ENCODE data around the gene ESRP2.
A peak's percentile ranks its signal among the peaks of the same experiment; 100 is the strongest.

ESRP2 gene

GRCh38 chr16:68257906-68258800 is 22.2 kb upstream of the ESRP2 start:
- no peak overlapping the region for H3K4me3 ChIP-seq (ENCODE audit: low read depth, low read length)
- TF ChIP-seq MYC (IDR thresholded peaks at IDR 0.05; ENCODE audit: low read depth, low read length) (no peak), MAX (IDR thresholded peaks at IDR 0.05; ENCODE audit: low read depth, low read length) (no peak), CTCF (IDR thresholded peaks at IDR 0.05; ENCODE audit: low read depth, low read length) (no peak), POLR2A (IDR thresholded peaks at IDR 0.05; ENCODE audit: extremely low read depth, insufficient read length) (no peak)
- DNase-seq (ENCODE audit: low read depth): peak; percentile 71

GRCh38 chr16:68257251-68257905 is 21.5 kb upstream of the ESRP2 start:
- DNase-seq (ENCODE audit: low read depth): peak; percentile 94
- no peak overlapping the region for H3K4me3 ChIP-seq (ENCODE audit: low read depth, low read length)
- peak; percentile 64 for TF ChIP-seq MAX (IDR thresholded peaks at IDR 0.05; ENCODE audit: low read depth, low read length)
- TF ChIP-seq MYC (IDR thresholded peaks at IDR 0.05; ENCODE audit: low read depth, low read length): peak; percentile 64
- no peak for TF ChIP-seq POLR2A (IDR thresholded peaks at IDR 0.05; ENCODE audit: extremely low read depth, insufficient read length)

GRCh38 chr16:68255712-68256111 is 19.8 kb upstream of the ESRP2 start:
- TF ChIP-seq POLR2A (IDR thresholded peaks at IDR 0.05; ENCODE audit: extremely low read depth, insufficient read length) (no peak), MAX (IDR thresholded peaks at IDR 0.05; ENCODE audit: low read depth, low read length) (no peak), CTCF (IDR thresholded peaks at IDR 0.05; ENCODE audit: low read depth, low read length) (no peak), MYC (IDR thresholded peaks at IDR 0.05; ENCODE audit: low read depth, low read length) (no peak)
- no peak overlapping the region for H3K4me3 ChIP-seq (ENCODE audit: low read depth, low read length)
- DNase-seq (ENCODE audit: low read depth): no peak

- no peak for DNase-seq (ENCODE audit: low read depth)
- TF ChIP-seq MAX (IDR thresholded peaks at IDR 0.05; ENCODE audit: low read depth, low read length) (no peak), CTCF (IDR thresholded peaks at IDR 0.05; ENCODE audit: low read depth, low read length) (no peak), POLR2A (IDR thresholded peaks at IDR 0.05; ENCODE audit: extremely low read depth, insufficient read length) (no peak), MYC (IDR thresholded peaks at IDR 0.05; ENCODE audit: low read depth, low read length) (no peak)
- no peak overlapping the region for H3K4me3 ChIP-seq (ENCODE audit: low read depth, low read length)
Measured at GRCh38 chr16:68253721-68254120, 17.8 kb upstream of the ESRP2 start.

GRCh38 chr16:68252383-68252782 is 16.5 kb upstream of the ESRP2 start:
- TF ChIP-seq MYC (IDR thresholded peaks at IDR 0.05; ENCODE audit: low read depth, low read length) (no peak), CTCF (IDR thresholded peaks at IDR 0.05; ENCODE audit: low read depth, low read length) (no peak), MAX (IDR thresholded peaks at IDR 0.05; ENCODE audit: low read depth, low read length) (no peak), POLR2A (IDR thresholded peaks at IDR 0.05; ENCODE audit: extremely low read depth, insufficient read length) (no peak)
- DNase-seq (ENCODE audit: low read depth): no peak
- H3K4me3 ChIP-seq (ENCODE audit: low read depth, low read length): no peak overlapping the region

GRCh38 chr16:68251832-68252231 is 15.9 kb upstream of the ESRP2 start:
- TF ChIP-seq POLR2A (IDR thresholded peaks at IDR 0.05; ENCODE audit: extremely low read depth, insufficient read length) (no peak), MYC (IDR thresholded peaks at IDR 0.05; ENCODE audit: low read depth, low read length) (no peak), MAX (IDR thresholded peaks at IDR 0.05; ENCODE audit: low read depth, low read length) (no peak), CTCF (IDR thresholded peaks at IDR 0.05; ENCODE audit: low read depth, low read length) (no peak)
- H3K4me3 ChIP-seq (ENCODE audit: low read depth, low read length): no peak overlapping the region
- DNase-seq (ENCODE audit: low read depth): no peak

Data from NB4 (cell line).